Endothelial cell (in vitro differentiated cells): ENCODE results near the gene LRP1B. TPM values are rescaled to one million over a fixed set of nuclear protein-coding genes. Genes with fewer than 3 reads are reported as not detected.

ENCODE experiments used
- DNase-seq: peaks from one replicate; pipeline ENCODE4 v3.0.0; 2021; ENCODE audit warnings: low spot score
- H3K27ac Mint-ChIP-seq: one replicate; pipeline ENCODE4 v1.8.0; 2021; ENCODE audit warnings: mixed read lengths, inconsistent platforms; ENCODE audit not compliant: unreplicated experiment
- H3K27me3 Mint-ChIP-seq: one replicate; pipeline ENCODE4 v1.8.0; 2021; ENCODE audit warnings: mild to moderate bottlenecking, moderate library complexity, mixed read lengths, inconsistent platforms; ENCODE audit not compliant: unreplicated experiment
- H3K36me3 Mint-ChIP-seq: one replicate; pipeline ENCODE4 v1.8.0; 2021; ENCODE audit warnings: mild to moderate bottlenecking, low read depth, mixed read lengths, inconsistent platforms; ENCODE audit not compliant: unreplicated experiment
- H3K4me1 Mint-ChIP-seq: one replicate; pipeline ENCODE4 v1.8.0; 2021; ENCODE audit warnings: mild to moderate bottlenecking, mixed read lengths, inconsistent platforms; ENCODE audit not compliant: unreplicated experiment
- H3K4me3 Mint-ChIP-seq: one replicate; pipeline ENCODE4 v1.8.0; 2021; ENCODE audit warnings: mild to moderate bottlenecking, mixed read lengths, inconsistent platforms; ENCODE audit not compliant: unreplicated experiment
- H3K9me3 Mint-ChIP-seq: one replicate; pipeline ENCODE4 v1.8.0; 2021; ENCODE audit warnings: mixed read lengths, inconsistent platforms; ENCODE audit not compliant: unreplicated experiment
- total RNA-seq: library from RNA; stranded (reverse); fragmentation: NEBNext Ultra II Directional; extraction: Animal tissue kit (Norgen Biotek cat#: 25700); gene quantifications from one replicate; pipeline ENCODE4 v1.2.1, GENCODE V29; 2021; ENCODE audit not compliant: unreplicated experiment
- TF ChIP-seq, protein P1 (sequence below): fragments of 200-600 bp; sonication (generic); IDR thresholded peaks from one replicate; pipeline ENCODE4 v1.5.0; 2021; ENCODE audit warnings: antibody characterized with exemption; ENCODE audit not compliant: unreplicated experiment

LRP1B gene
- total RNA-seq, 1 donor from 2014 or later: 1.4 TPM

DNA sequence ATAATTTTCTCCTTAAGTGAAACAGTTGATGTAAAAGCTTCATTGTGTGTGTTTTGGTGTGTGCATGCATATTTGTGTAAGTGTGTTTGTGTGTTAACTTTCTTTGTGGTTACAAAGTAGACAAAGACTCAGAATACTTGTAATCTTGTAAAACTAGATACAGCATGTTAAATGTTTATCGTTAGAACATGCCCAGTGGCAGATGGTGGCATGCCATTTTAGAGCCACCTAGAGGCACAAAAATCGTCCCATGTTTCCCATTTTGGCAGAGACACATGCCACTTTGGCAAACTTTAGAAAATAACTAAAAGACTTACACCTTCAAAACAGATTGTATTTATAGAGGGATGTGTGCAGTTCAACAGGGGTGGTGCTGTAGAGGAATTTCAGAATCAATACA lies 224.1 kb downstream of the LRP1B start:
- Mint-ChIP-seq H3K36me3 (no peaks in the 10 kb centered on the region), H3K9me3 (no peaks in the 10 kb centered on the region), H3K27ac (no peak overlapping the region), H3K4me3 (no peak overlapping the region), H3K27me3 (no peaks in the 10 kb centered on the region), H3K4me1 (no peaks in the 10 kb centered on the region)
- TF ChIP-seq, protein P1, sequence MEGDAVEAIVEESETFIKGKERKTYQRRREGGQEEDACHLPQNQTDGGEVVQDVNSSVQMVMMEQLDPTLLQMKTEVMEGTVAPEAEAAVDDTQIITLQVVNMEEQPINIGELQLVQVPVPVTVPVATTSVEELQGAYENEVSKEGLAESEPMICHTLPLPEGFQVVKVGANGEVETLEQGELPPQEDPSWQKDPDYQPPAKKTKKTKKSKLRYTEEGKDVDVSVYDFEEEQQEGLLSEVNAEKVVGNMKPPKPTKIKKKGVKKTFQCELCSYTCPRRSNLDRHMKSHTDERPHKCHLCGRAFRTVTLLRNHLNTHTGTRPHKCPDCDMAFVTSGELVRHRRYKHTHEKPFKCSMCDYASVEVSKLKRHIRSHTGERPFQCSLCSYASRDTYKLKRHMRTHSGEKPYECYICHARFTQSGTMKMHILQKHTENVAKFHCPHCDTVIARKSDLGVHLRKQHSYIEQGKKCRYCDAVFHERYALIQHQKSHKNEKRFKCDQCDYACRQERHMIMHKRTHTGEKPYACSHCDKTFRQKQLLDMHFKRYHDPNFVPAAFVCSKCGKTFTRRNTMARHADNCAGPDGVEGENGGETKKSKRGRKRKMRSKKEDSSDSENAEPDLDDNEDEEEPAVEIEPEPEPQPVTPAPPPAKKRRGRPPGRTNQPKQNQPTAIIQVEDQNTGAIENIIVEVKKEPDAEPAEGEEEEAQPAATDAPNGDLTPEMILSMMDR: no peak
- DNase-seq: no peak

DNA sequence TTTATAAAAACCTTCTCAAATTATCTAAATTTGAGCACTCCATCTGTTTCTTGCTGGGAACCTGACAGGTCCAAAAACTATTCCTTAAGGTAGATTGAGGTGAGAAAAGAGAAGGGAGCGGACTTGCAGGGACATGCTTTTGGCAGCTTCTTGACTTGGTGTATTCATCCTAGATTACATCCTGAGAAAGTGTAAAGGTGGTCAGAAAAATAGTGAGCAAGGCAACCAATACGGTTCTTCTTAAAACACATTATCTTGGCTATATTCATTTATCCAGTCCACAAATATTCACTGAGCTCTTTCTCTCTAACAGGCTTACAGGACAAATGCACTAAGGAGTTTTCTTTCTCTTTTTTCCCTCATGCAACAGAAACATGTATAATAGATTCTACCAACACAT lies 230.0 kb downstream of the LRP1B start:
- H3K9me3 Mint-ChIP-seq: no peaks in the 10 kb centered on the region

GRCh38 chr2:141899740-141900139 lies 231.1 kb downstream of the LRP1B start:
- TF ChIP-seq, protein P1: no peak
- Mint-ChIP-seq H3K27ac (no peak overlapping the region), H3K4me1 (no peaks in the 10 kb centered on the region), H3K27me3 (no peaks in the 10 kb centered on the region), H3K9me3 (no peaks in the 10 kb centered on the region), H3K36me3 (no peaks in the 10 kb centered on the region), H3K4me3 (no peak overlapping the region)
- DNase-seq: no peak

More for the DNA sequence above, 230.0 kb downstream of the LRP1B start:
- TF ChIP-seq, protein P1: no peak
- H3K4me1 Mint-ChIP-seq: no peaks in the 10 kb centered on the region
- H3K36me3 Mint-ChIP-seq: no peaks in the 10 kb centered on the region
- DNase-seq: no peak
- no peak overlapping the region for H3K4me3 Mint-ChIP-seq
- H3K27me3 Mint-ChIP-seq: no peaks in the 10 kb centered on the region
- no peak overlapping the region for H3K27ac Mint-ChIP-seq

DNA sequence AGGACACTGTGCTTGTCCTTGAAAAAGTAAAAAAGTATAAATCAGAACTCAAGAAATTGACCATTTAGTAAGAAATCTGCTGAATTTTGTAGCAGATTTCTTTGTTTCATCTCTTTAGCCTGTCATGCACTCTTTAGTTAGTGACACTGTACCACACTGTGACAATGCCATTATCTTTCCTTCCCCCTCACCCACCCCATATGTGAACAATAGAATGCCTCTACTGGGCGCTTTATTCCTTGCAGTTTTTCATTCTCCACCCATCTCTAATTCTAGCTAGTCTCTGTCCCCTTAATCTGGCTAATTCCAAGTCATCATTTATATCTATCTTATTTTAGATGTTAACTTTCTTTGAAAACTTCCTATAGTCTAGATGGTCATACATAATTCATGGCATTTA lies 241.0 kb downstream of the LRP1B start:
- Mint-ChIP-seq H3K27ac (no peak overlapping the region), H3K4me1 (no peaks in the 10 kb centered on the region), H3K4me3 (no peak overlapping the region), H3K9me3 (no peaks in the 10 kb centered on the region), H3K36me3 (no peaks in the 10 kb centered on the region), H3K27me3 (no peaks in the 10 kb centered on the region)
- TF ChIP-seq, protein P1: no peak
- DNase-seq: no peak

DNA sequence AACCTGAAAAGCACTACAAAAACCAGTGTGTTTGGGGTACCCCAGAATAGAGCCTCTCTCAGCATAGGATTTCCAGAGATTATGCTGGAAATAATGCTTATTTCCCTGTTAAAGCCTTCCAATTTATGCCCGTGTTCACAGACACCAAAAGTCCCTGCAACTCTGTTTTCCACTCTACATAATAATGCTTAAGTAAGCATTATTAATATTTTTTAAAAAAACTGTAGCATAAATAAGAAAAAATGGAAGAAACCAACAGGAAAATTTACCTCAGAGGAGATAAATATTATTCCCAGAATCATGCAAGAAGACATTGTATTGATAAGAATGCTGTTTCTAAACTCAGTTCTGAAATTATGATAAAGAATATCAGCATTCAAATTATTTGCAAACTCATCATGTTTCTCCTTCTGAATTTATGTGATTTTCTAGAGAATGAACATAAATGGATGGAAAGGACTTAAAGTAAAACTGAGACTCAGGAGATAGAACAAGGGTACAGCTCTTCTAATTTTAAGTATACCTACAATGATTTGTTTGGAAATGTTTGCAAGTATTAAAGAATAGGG lies 241.7 kb downstream of the LRP1B start:
- no peak overlapping the region for H3K4me3 Mint-ChIP-seq
- H3K27ac Mint-ChIP-seq: no peak overlapping the region
- no peaks in the 10 kb centered on the region for H3K27me3 Mint-ChIP-seq
- H3K4me1 Mint-ChIP-seq: no peaks in the 10 kb centered on the region
- no peaks in the 10 kb centered on the region for H3K36me3 Mint-ChIP-seq
- TF ChIP-seq, protein P1: no peak
- no peak for DNase-seq
- no peaks in the 10 kb centered on the region for H3K9me3 Mint-ChIP-seq
